PC-9 (cell line): ENCODE results near the gene TMPRSS7.

Experiments
- EZH2 ChIP-seq: fragments of 200-600 bp; sonication (generic); IDR thresholded peaks from 2 replicates; pipeline ENCODE4 v1.8.0; 2017; ENCODE audit warnings: antibody characterized with exemption, low read depth
- TF ChIP-seq, protein P1 (sequence below): fragments of 200-600 bp; sonication (generic); conservative IDR thresholded peaks from 2 replicates; pipeline ENCODE4 v1.6.1; 2017; ENCODE audit warnings: mixed run types, antibody characterized with exemption, mild to moderate bottlenecking, moderate library complexity

DNA sequence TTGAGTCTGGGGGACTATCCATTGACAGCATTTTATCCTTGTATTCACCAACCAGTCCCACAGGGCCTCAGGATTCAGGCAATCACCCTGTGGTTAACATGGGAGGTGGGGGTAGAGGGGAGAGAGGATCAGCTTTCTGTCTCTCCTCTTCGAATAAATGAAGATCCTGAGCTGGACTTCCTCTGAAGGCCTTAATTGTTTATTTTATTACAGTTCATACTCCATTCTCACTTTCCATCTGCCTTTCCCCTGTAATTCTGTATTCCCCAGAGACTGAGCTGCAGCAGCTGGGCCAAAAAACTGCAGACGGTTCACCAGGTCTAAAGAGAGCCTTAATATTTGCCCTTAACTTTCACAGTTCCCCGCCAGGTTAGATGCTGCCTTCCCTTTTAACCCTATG lies 23.9 kb upstream of the TMPRSS7 start:
- TF ChIP-seq, protein P1, sequence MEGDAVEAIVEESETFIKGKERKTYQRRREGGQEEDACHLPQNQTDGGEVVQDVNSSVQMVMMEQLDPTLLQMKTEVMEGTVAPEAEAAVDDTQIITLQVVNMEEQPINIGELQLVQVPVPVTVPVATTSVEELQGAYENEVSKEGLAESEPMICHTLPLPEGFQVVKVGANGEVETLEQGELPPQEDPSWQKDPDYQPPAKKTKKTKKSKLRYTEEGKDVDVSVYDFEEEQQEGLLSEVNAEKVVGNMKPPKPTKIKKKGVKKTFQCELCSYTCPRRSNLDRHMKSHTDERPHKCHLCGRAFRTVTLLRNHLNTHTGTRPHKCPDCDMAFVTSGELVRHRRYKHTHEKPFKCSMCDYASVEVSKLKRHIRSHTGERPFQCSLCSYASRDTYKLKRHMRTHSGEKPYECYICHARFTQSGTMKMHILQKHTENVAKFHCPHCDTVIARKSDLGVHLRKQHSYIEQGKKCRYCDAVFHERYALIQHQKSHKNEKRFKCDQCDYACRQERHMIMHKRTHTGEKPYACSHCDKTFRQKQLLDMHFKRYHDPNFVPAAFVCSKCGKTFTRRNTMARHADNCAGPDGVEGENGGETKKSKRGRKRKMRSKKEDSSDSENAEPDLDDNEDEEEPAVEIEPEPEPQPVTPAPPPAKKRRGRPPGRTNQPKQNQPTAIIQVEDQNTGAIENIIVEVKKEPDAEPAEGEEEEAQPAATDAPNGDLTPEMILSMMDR = no peak
- TF ChIP-seq EZH2 = no peak
